Prostate gland (tissue), 2 donors: ENCODE results near the gene NFYC. TPM values are rescaled to one million over a fixed set of nuclear protein-coding genes. Genes with fewer than 3 reads are reported as not detected.

ENCODE experiments used
- DNase-seq: peaks from one replicate; pipeline ENCODE4 v3.0.0-alpha.2; 2019; ENCODE audit warnings: low spot score
- H3K27ac ChIP-seq, 2 donors: fragments of 200-600 bp; sonication (generic); 2 replicates each; pipeline ENCODE4 v1.5.1; 2017 to 2019
- H3K27me3 ChIP-seq: fragments of 200-600 bp; sonication (generic); replicated peaks from 2 replicates; pipeline ENCODE4 v1.5.1; 2019; ENCODE audit not compliant: insufficient read depth
- H3K36me3 ChIP-seq, 2 donors: fragments of 200-600 bp; sonication (generic); 1 replicate in 1 of 2; 2 replicates in 1 of 2; pipeline versions ENCODE4 v1.5.1 to v1.8.1; 2017 to 2019
- H3K4me1 ChIP-seq: fragments of 200-600 bp; sonication (generic); replicated peaks from 2 replicates; pipeline ENCODE4 v1.5.1; 2019
- H3K4me3 ChIP-seq, 2 donors: fragments of 200-600 bp; sonication (generic); 2 replicates each; pipeline ENCODE4 v1.5.1; 2017 to 2019
- H3K9me3 ChIP-seq: fragments of 200-600 bp; sonication (generic); 2 replicates; pipeline ENCODE4 v1.5.1; 2017
- POLR2A ChIP-seq: fragments of 450-650 bp; IDR thresholded peaks from one replicate; pipeline ENCODE4 v1.6.1; 2016; ENCODE audit warnings: antibody characterized with exemption, mild to moderate bottlenecking
- POLR2AphosphoS5 ChIP-seq: sonication (generic); formaldehyde crosslinking; IDR thresholded peaks from one replicate; pipeline ENCODE4 v1.6.1; 2017; ENCODE audit warnings: antibody characterized with exemption
- WGBS: methylation state at CpG from one replicate; pipeline ENCODE4 v1.1.5; 2018; 5-methylcytosine and 5-hydroxymethylcytosine counted together
- intact Hi-C: fragments of 100-400 bp; cut with DNase I; formaldehyde crosslinking; loops from one replicate; pipeline ENCODE4 v1.14.2; 2022
- total RNA-seq, 2 donors: library from RNA; depleted of rRNA; stranded (reverse); fragments of >200 nt; gene quantifications; one replicate each; pipeline ENCODE4 v1.1.0, GENCODE V29; 2016
- TF ChIP-seq, protein P1 (sequence below), 4 experiments: fragments of 200-600 bp in 2 of 4; fragments of 450-650 bp in 2 of 4; sonication (generic) in 2 of 4; IDR thresholded peaks; 1 replicate in 3 of 4; 2 replicates in 1 of 4; pipeline ENCODE4 v1.5.1; 2016 to 2019; ENCODE audit warnings: antibody characterized with exemption in 4 of 4, mild to moderate bottlenecking in 2 of 4, moderate library complexity in 2 of 4

The NFYC gene
- total RNA-seq, 2 donors from 2014 or later, result 54.9 to 93.8 TPM

DNA sequence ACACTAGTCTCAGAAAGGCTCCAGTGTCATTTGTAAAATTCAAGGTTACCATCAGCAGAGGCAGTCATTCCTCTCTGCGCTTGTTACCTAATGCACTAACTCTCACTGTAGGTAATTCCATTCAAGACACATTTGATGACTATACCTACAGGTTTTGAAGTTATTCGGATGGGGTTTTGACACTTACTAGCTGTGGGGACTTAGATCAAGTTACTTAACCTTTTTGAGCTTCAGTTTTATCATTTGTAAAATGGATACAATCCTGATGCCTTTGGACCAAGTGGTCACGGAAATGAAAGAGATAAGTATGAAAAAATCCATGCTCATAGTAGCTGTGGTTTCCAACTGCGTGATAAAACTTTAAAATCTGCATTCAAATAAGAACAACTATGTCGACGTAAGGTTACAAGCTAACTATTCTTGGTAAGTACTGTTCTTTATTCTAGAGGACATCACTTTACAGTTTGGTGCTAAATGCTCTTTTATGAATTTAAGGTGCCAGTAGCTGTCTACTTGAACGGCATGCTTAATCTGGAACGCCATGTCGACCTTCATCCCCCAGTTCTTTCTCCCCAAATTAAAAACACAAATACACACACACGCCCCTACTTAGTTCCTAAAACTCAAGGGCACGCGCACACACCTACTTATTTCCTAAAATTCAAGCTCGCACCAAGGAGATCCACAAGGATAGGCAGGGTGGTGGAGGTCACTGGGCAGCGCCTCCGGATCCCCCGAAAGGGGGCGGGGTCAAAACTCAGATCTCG lies 550 bp upstream of the NFYC start:
- no peaks in the 10 kb centered on the region for H3K9me3 ChIP-seq
- intact Hi-C loops, result no loop called here

DNA sequence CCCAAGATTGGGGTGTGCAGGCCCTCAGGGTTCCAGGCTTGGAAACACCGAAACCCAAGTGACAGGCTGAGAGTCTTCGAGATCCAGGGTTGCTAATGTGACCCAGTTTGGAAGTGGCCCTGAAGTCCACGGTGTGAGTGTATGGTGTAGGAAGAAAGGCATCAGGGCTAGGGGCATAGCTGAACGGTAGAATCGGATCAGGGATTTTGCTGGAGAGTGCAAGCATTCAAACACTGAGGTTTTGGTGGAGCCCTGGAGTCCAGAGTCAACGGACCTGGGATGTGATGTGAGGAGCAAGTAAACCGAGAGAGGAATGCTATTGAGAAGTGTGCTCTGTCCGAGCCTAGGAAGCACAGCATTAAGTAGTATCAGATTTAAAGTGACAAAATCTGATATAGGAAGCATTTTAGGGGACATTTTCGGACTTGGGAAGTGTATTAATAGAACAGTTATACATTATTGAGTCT lies 958 bp downstream of the NFYC start:
- H3K4me3 ChIP-seq, result peak overlapping the region; percentile 75 to 96
- 3% methylated on average over 9 of the region's 9 CpGs for WGBS
- TF ChIP-seq, protein P1, sequence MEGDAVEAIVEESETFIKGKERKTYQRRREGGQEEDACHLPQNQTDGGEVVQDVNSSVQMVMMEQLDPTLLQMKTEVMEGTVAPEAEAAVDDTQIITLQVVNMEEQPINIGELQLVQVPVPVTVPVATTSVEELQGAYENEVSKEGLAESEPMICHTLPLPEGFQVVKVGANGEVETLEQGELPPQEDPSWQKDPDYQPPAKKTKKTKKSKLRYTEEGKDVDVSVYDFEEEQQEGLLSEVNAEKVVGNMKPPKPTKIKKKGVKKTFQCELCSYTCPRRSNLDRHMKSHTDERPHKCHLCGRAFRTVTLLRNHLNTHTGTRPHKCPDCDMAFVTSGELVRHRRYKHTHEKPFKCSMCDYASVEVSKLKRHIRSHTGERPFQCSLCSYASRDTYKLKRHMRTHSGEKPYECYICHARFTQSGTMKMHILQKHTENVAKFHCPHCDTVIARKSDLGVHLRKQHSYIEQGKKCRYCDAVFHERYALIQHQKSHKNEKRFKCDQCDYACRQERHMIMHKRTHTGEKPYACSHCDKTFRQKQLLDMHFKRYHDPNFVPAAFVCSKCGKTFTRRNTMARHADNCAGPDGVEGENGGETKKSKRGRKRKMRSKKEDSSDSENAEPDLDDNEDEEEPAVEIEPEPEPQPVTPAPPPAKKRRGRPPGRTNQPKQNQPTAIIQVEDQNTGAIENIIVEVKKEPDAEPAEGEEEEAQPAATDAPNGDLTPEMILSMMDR (IDR thresholded peaks at IDR 0.05), result no peak
- no peak for TF ChIP-seq POLR2A
- peaks cover 8% of the 10 kb centered on the region for H3K4me1 ChIP-seq
- H3K27me3 ChIP-seq, result no peaks in the 10 kb centered on the region
- H3K27ac ChIP-seq, result peak overlapping the region; percentile 98 to 99
- H3K9me3 ChIP-seq, result no peaks in the 10 kb centered on the region
- no peaks in the 10 kb centered on the region for H3K36me3 ChIP-seq
- peak; percentile 12 for DNase-seq
- intact Hi-C loops, result loop anchor here (2.0 kb wide), 1 partner anchor 16 kb away; no protein-coding TSS in a partner anchor

More for the DNA sequence above, 550 bp upstream of the NFYC start:
- no peak for DNase-seq
- Histone ChIP-seq H3K36me3 (no peaks in the 10 kb centered on the region), H3K4me3 (peak overlapping the region; percentile 75 to 96), H3K4me1 (peaks cover 8% of the 10 kb centered on the region), H3K27me3 (no peaks in the 10 kb centered on the region), H3K27ac (peak overlapping the region; percentile 98 to 99)
- WGBS, result 26% methylated on average over 18 of the region's 18 CpGs
- TF ChIP-seq, protein P1 (IDR thresholded peaks at IDR 0.05), result no peak
- no peak for TF ChIP-seq POLR2A

DNA sequence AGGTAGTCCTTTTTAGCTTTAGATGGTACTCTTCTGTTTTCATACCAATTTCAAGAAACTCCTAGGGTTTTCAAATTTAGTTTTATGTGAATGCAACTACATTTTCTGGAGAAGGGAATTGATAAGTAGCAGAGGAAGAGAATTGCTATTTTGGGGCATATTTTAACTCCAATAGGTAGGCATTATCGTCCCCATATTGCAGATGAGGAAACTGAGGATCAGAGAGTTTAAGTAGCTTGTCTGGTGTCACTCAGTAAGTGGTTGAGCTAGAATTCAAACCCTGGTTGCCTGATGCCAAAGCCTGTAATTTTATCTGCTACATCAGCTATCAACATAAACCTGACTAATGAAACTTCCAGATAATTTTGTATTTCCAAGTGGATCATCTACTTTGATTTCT lies 1.9 kb downstream of the NFYC start:
- Histone ChIP-seq H3K27ac (peak overlapping the region in 1 of 2 donors; percentile 99), H3K36me3 (no peaks in the 10 kb centered on the region), H3K27me3 (no peaks in the 10 kb centered on the region), H3K9me3 (no peaks in the 10 kb centered on the region), H3K4me3 (no peak overlapping the region), H3K4me1 (peaks cover 8% of the 10 kb centered on the region)
- no peak for TF ChIP-seq POLR2A
- TF ChIP-seq, protein P1 (IDR thresholded peaks at IDR 0.05), result no peak
- no peak for TF ChIP-seq POLR2AphosphoS5
- no peak for DNase-seq
- intact Hi-C loops, result loop anchor here (2.0 kb wide), 1 partner anchor 15 kb away; no protein-coding TSS in a partner anchor
- 97% methylated on average over 1 of the region's 1 CpG for WGBS

DNA sequence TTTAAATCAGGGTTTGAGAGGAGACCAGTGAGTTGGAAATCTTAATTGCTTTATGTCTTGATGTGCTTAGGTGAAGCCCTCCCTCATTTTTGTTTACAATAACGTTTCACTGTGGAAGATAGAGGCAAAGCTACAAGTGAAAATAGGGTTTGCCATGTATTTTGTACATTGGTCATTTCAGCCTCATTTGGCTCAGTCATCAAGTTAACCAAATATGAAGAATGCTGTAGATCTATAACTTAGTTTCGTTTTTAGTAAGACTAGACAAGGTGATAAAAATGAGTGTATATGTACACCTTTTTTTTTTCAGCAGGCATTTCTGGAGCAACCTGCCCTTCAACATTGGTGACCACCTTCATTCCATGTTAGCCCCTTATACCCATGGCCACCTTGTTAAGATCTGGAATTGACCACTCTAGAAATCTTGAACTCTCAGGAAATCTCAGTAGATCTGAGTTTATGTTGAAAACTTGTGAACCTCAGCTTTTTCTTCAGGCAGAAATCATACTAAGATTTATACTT lies 2.9 kb downstream of the NFYC start:
- Histone ChIP-seq H3K36me3 (no peaks in the 10 kb centered on the region), H3K9me3 (no peaks in the 10 kb centered on the region), H3K4me3 (no peak overlapping the region), H3K27ac (no peak overlapping the region), H3K27me3 (no peaks in the 10 kb centered on the region), H3K4me1 (peaks cover 8% of the 10 kb centered on the region)
- DNase-seq, result no peak
- no peak for TF ChIP-seq POLR2A
- TF ChIP-seq, protein P1 (IDR thresholded peaks at IDR 0.05), result no peak
- TF ChIP-seq POLR2AphosphoS5, result no peak
- intact Hi-C loops, result no loop called here
- 44% methylated on average over 2 of the region's 2 CpGs for WGBS

DNA sequence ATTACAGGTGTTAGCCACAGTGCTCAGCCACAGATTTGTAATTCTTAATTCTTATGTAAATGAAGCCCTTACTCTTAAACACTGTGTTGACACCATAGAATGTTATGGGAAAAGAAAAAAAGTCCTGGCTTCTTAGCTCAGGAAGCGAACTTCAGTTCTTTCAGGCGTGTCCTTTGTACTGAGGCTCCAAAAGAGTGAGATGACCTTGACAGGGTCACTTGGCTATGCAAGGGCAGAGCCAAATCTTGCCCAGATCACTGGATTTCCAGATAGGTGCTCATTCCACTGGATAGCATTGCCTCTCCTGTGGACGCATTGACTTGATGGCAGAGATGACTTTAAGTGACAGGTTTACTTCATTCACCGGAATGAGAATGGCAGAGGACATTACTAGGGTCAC lies 4.8 kb downstream of the NFYC start:
- Histone ChIP-seq H3K27me3 (no peaks in the 10 kb centered on the region), H3K4me1 (peaks cover 8% of the 10 kb centered on the region), H3K27ac (no peak overlapping the region), H3K36me3 (no peaks in the 10 kb centered on the region), H3K4me3 (no peak overlapping the region), H3K9me3 (no peaks in the 10 kb centered on the region)
- 79% methylated on average over 4 of the region's 4 CpGs for WGBS
- DNase-seq, result no peak
- intact Hi-C loops, result no loop called here
- no peak for TF ChIP-seq POLR2AphosphoS5
- TF ChIP-seq POLR2A, result no peak
- TF ChIP-seq, protein P1 (IDR thresholded peaks at IDR 0.05), result no peak
